Right lobe of liver (tissue), 6 donors: Measurements from ENCODE around the gene CERS5. TPM values are rescaled to one million over a fixed set of nuclear protein-coding genes. Genes with fewer than 3 reads are reported as not detected.

Experiments
- ATAC-seq, 4 donors: fragments of 200-7000 bp; cut with Tn5 transposase; one replicate each; pipeline ENCODE4 v1.9.1; 2020; ENCODE audit warnings: mild to moderate bottlenecking in 4 of 4, moderate library complexity in 4 of 4
- DNase-seq, 3 donors: peaks; one replicate each; pipeline ENCODE4 v3.0.0-alpha.2; 2020
- H3K27ac ChIP-seq, 3 donors: fragments of 200-600 bp; one replicate each; pipeline ENCODE4 v1.8.0; 2022
- H3K27me3 ChIP-seq, 2 donors: fragments of 200-600 bp; one replicate each; pipeline ENCODE4 v1.8.0; 2022
- H3K36me3 ChIP-seq, 4 donors: fragments of 200-600 bp; sonication (generic) in 1 of 4; one replicate each; pipeline versions ENCODE4 v1.5.1 to v1.8.0; 2017 to 2022; ENCODE audit warnings: control low read depth in 1 of 4
- H3K4me1 ChIP-seq, 4 donors: fragments of 200-600 bp; sonication (generic) in 1 of 4; one replicate each; pipeline versions ENCODE4 v1.5.1 to v1.8.0; 2017 to 2022; ENCODE audit warnings: control low read depth in 1 of 4
- H3K4me3 ChIP-seq, 3 donors: fragments of 200-600 bp; one replicate each; pipeline ENCODE4 v1.8.0; 2022
- H3K9me3 ChIP-seq, 4 donors: fragments of 200-600 bp; sonication (generic) in 1 of 4; one replicate each; pipeline versions ENCODE4 v1.5.1 to v1.8.0; 2017 to 2022; ENCODE audit warnings: control low read depth in 1 of 4
- CTCF ChIP-seq, 4 donors: fragments of 200-600 bp in 3 of 4; fragments of 450-650 bp in 1 of 4; IDR thresholded peaks; one replicate each; pipeline versions ENCODE4 v1.5.1 to v1.8.0; 2016 to 2022; ENCODE audit warnings: antibody characterized with exemption in 4 of 4, mild to moderate bottlenecking in 2 of 4
- POLR2A ChIP-seq: fragments of 450-650 bp; IDR thresholded peaks from one replicate; pipeline ENCODE4 v1.6.1; 2017; ENCODE audit warnings: antibody characterized with exemption, mild to moderate bottlenecking
- WGBS: methylation state at CpG from one replicate; pipeline ENCODE4 v1.1.6; 2018; ENCODE audit warnings: low coverage, low lambda C conversion rate; ENCODE audit not compliant: insufficient coverage; ENCODE audit errors: missing lambda C conversion rate; 5-methylcytosine and 5-hydroxymethylcytosine counted together
- intact Hi-C, 2 donors: fragments of 100-400 bp; cut with DNase I; formaldehyde crosslinking; loops; one replicate each; pipeline versions ENCODE4 v1.11.2 to v1.14.1; 2022
- total RNA-seq, 6 experiments: library from RNA; depleted of rRNA in 2 of 6; stranded (reverse); fragments of >200 nt in 2 of 6; fragmentation: NEBNext Ultra II Directional in 3 of 6; extraction: Animal tissue kit (Norgen Biotek cat#: 25700) in 3 of 6; gene quantifications; one replicate each; pipeline versions ENCODE4 v1.1.0 to v1.2.4, GENCODE V29; 2016 to 2023
- donor health status: DM: no; HTN: yes; CAD: no.
- donor health status: DM: no; HTN: no; CAD: no.
- donor health status: DM: no; HTN: no; CAD: no.
- donor health status: DM: no; HTN: yes; CAD: no.
- donor health status: DM: no; HTN: yes; CAD: no.

CERS5 gene
- total RNA-seq, 6 experiments from 2014 or later, result 5.0 to 12.0 (median 8.0) TPM

DNA sequence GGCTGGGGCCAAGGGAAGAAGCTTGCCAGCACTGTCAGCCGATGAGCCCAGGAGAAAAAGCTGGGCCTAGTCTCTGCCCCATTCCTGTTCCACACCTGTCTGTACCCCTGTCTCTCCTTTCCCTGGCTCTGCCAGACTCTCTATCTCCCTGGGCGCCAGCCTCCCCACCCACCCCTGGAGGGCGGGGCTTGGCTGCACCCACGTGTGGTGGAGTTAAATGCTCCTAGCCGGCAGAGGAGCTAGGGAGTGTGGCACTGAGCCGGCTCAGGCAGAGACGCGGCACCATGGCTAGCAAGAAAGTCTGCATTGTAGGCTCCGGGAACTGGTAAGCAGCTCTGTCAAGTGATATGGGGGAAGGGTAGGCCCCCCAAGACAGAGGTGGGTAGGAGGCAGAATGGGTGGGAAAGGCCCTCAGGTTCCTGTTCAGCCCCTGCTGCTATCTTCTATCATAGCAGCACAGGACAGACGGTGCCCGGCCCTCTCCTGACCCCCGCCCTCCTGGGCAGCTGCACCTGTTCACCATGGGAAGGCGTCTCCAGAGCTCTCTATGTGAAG is 63.3 kb downstream of the CERS5 start, which contains the start of gene GPD1:
Gene GPD1 (plus strand): TSS at position 242 of the 555 bp plus-strand sequence. CDS start 43 bp downstream, at position 285.
- Histone ChIP-seq H3K27me3 (no peaks in the 10 kb centered on the region), H3K36me3 (peaks cover 0 to 21% (median 12%) of the 10 kb centered on the region in 4 donors), H3K4me3 (peak within 1 kb of the TSS; percentile 39 to 63 (median 60)), H3K27ac (peak within 1 kb of the TSS in 2 of 3 donors; percentile 87 to 90), H3K9me3 (no peaks in the 10 kb centered on the region), H3K4me1 (peaks cover 0 to 53% (median 25%) of the 10 kb centered on the region in 4 donors)
- ATAC-seq, result peak; percentile 79 to 87 (median 83)
- intact Hi-C loops, result no loop called here
- peak; percentile 87 to 95 (median 94) for DNase-seq
- WGBS, result 17% methylated on average over 7 of the region's 13 CpGs
- TF ChIP-seq POLR2A, result peak; percentile 97
- TF ChIP-seq CTCF (IDR thresholded peaks at IDR 0.05), result no peak

GRCh38 chr12:50103351-50103750 is 63.8 kb downstream of the CERS5 start:
- intact Hi-C loops, result no loop called here
- H3K27ac ChIP-seq, result peak overlapping the region in 2 of 3 donors; percentile 87 to 90
- no peaks in the 10 kb centered on the region for H3K27me3 ChIP-seq
- WGBS, result 86% methylated on average over 1 of the region's 2 CpGs
- peaks cover 0 to 48% (median 22%) of the 10 kb centered on the region in 4 donors for H3K4me1 ChIP-seq
- H3K4me3 ChIP-seq, result peak overlapping the region in 2 of 3 donors; percentile 60 to 63
- H3K9me3 ChIP-seq, result no peaks in the 10 kb centered on the region
- DNase-seq (no peak), ATAC-seq (no peak)
- no peak for TF ChIP-seq POLR2A
- no peak for TF ChIP-seq CTCF (IDR thresholded peaks at IDR 0.05)
- H3K36me3 ChIP-seq, result peaks cover 0 to 26% (median 15%) of the 10 kb centered on the region in 4 donors

- 37% methylated on average over 4 of the region's 8 CpGs for WGBS
- H3K27ac ChIP-seq, result peak overlapping the region in 2 of 3 donors; percentile 87 to 90
- H3K36me3 ChIP-seq, result peaks cover 0 to 28% (median 16%) of the 10 kb centered on the region in 4 donors
- no peaks in the 10 kb centered on the region for H3K9me3 ChIP-seq
- H3K4me3 ChIP-seq, result no peak overlapping the region
- peak; percentile 75 to 93 (median 91) for DNase-seq
- H3K27me3 ChIP-seq, result no peaks in the 10 kb centered on the region
- ATAC-seq, result peak; percentile 74 to 84 (median 80)
- H3K4me1 ChIP-seq, result peaks cover 0 to 43% (median 19%) of the 10 kb centered on the region in 4 donors
- intact Hi-C loops, result no loop called here
- TF ChIP-seq POLR2A (peak; percentile 59), CTCF (IDR thresholded peaks at IDR 0.05) (no peak)
Measured at GRCh38 chr12:50102646-50103309, 64.4 kb downstream of the CERS5 start.

- WGBS, result 77% methylated on average over 1 of the region's 2 CpGs
- peaks cover 0 to 32% (median 15%) of the 10 kb centered on the region in 4 donors for H3K36me3 ChIP-seq
- no peaks in the 10 kb centered on the region for H3K9me3 ChIP-seq
- intact Hi-C loops, result no loop called here
- DNase-seq, result no peak
- TF ChIP-seq POLR2A, result no peak
- no peak for TF ChIP-seq CTCF (IDR thresholded peaks at IDR 0.05)
- ATAC-seq, result no peak
- H3K4me3 ChIP-seq, result no peak overlapping the region
- peaks cover 0 to 37% (median 17%) of the 10 kb centered on the region in 4 donors for H3K4me1 ChIP-seq
- no peaks in the 10 kb centered on the region for H3K27me3 ChIP-seq
- H3K27ac ChIP-seq, result peak overlapping the region in 2 of 3 donors; percentile 87 to 90
Measured at GRCh38 chr12:50102131-50102531, 65.0 kb downstream of the CERS5 start.
